Duodenal mucosa (tissue), 2 donors: Measurements from ENCODE around the gene CEND1.

Experiments
- H3K27ac ChIP-seq: one replicate; pipeline ENCODE4 v1.7.0; 2013; ENCODE audit warnings: low read depth, low read length
- H3K27me3 ChIP-seq, 2 donors: one replicate each; pipeline ENCODE4 v1.7.0; 2013; ENCODE audit warnings: low read length in 2 of 2, control low read depth in 1 of 2; ENCODE audit not compliant: insufficient read depth in 2 of 2, control insufficient read depth in 1 of 2
- H3K36me3 ChIP-seq, 2 donors: one replicate each; pipeline ENCODE4 v1.7.0; 2013; ENCODE audit warnings: low read length in 2 of 2, control low read depth in 1 of 2; ENCODE audit not compliant: insufficient read depth in 2 of 2, control insufficient read depth in 1 of 2
- H3K4me1 ChIP-seq, 2 donors: one replicate each; pipeline ENCODE4 v1.7.0; 2013; ENCODE audit warnings: low read length in 2 of 2, control low read depth in 1 of 2; ENCODE audit not compliant: insufficient read depth in 2 of 2, control insufficient read depth in 1 of 2
- H3K4me3 ChIP-seq, 2 donors: one replicate each; pipeline ENCODE4 v1.7.0; 2013; ENCODE audit warnings: low read length in 2 of 2, low read depth in 1 of 2
- H3K9ac ChIP-seq, 2 donors: one replicate each; pipeline ENCODE4 v1.7.0; 2013; ENCODE audit warnings: low read length in 2 of 2, low read depth in 1 of 2
- H3K9me3 ChIP-seq, 2 donors: one replicate each; pipeline ENCODE4 v1.7.0; 2013; ENCODE audit warnings: low read length in 2 of 2, control low read depth in 1 of 2; ENCODE audit not compliant: control insufficient read depth in 1 of 2

The CEND1 gene

GRCh38 chr11:827897-828192 is 38.0 kb upstream of the CEND1 start, which contains the start of gene CRACR2B:
CRACR2B (plus strand) TSS chr11:827919; CDS start chr11:828608, 689 bp downstream.
- no peaks in the 10 kb centered on the region for H3K9me3 ChIP-seq
- no peaks in the 10 kb centered on the region for H3K36me3 ChIP-seq
- H3K4me1 ChIP-seq = peaks cover 54 to 65% of the 10 kb centered on the region in 2 donors
- no peaks in the 10 kb centered on the region for H3K27me3 ChIP-seq
- peak within 1 kb of the TSS; percentile 80 to 83 for H3K9ac ChIP-seq
- peak within 1 kb of the TSS; percentile 65 to 67 for H3K4me3 ChIP-seq
- H3K27ac ChIP-seq = peak within 1 kb of the TSS; percentile 92

- H3K4me1 ChIP-seq = peaks cover 57 to 63% of the 10 kb centered on the region in 2 donors
- H3K9me3 ChIP-seq = no peaks in the 10 kb centered on the region
- peaks cover 0 to 3% of the 10 kb centered on the region in 2 donors for H3K36me3 ChIP-seq
- peak overlapping the region; percentile 92 for H3K27ac ChIP-seq
- H3K9ac ChIP-seq = peak overlapping the region; percentile 80 to 83
- peak overlapping the region; percentile 65 for H3K4me3 ChIP-seq
- H3K27me3 ChIP-seq = no peaks in the 10 kb centered on the region
These were observed 37.4 kb upstream of the CEND1 start for GRCh38 chr11:827146-827896.

GRCh38 chr11:826836-827145 is 36.9 kb upstream of the CEND1 start:
- Histone ChIP-seq H3K4me1 (peaks cover 57 to 61% of the 10 kb centered on the region in 2 donors), H3K9ac (peak overlapping the region; percentile 80 to 83), H3K27me3 (no peaks in the 10 kb centered on the region), H3K9me3 (no peaks in the 10 kb centered on the region), H3K4me3 (peak overlapping the region; percentile 65), H3K36me3 (peaks cover 0 to 5% of the 10 kb centered on the region in 2 donors), H3K27ac (peak overlapping the region; percentile 92)

- H3K9me3 ChIP-seq = no peaks in the 10 kb centered on the region
- peak overlapping the region in 1 of 2 donors; percentile 65 for H3K4me3 ChIP-seq
- H3K9ac ChIP-seq = peak overlapping the region in 1 of 2 donors; percentile 54
- peaks cover 0 to 5% of the 10 kb centered on the region in 2 donors for H3K36me3 ChIP-seq
- peak overlapping the region; percentile 42 for H3K27ac ChIP-seq
- no peaks in the 10 kb centered on the region for H3K27me3 ChIP-seq
- peaks cover 57 to 63% of the 10 kb centered on the region in 2 donors for H3K4me1 ChIP-seq
These were observed 36.3 kb upstream of the CEND1 start for GRCh38 chr11:826227-826621.

GRCh38 chr11:825366-826226 is 35.7 kb upstream of the CEND1 start:
- peak overlapping the region; percentile 42 for H3K27ac ChIP-seq
- H3K27me3 ChIP-seq = no peaks in the 10 kb centered on the region

GRCh38 chr11:824942-825341 is 35.1 kb upstream of the CEND1 start:
- H3K36me3 ChIP-seq = peaks cover 0 to 5% of the 10 kb centered on the region in 2 donors
- no peak overlapping the region for H3K27ac ChIP-seq
- peaks cover 59 to 61% of the 10 kb centered on the region in 2 donors for H3K4me1 ChIP-seq
- no peak overlapping the region for H3K9ac ChIP-seq
- H3K27me3 ChIP-seq = no peaks in the 10 kb centered on the region
- H3K4me3 ChIP-seq = no peak overlapping the region
- no peaks in the 10 kb centered on the region for H3K9me3 ChIP-seq

More at GRCh38 chr11:825366-826226, 35.7 kb upstream of the CEND1 start:
- Histone ChIP-seq H3K9me3 (no peaks in the 10 kb centered on the region), H3K9ac (peak overlapping the region; percentile 51 to 54), H3K4me3 (no peak overlapping the region), H3K36me3 (peaks cover 0 to 5% of the 10 kb centered on the region in 2 donors), H3K4me1 (peaks cover 59 to 63% of the 10 kb centered on the region in 2 donors)

GRCh38 chr11:824292-824880 is 34.5 kb upstream of the CEND1 start:
- peaks cover 55 to 56% of the 10 kb centered on the region in 2 donors for H3K4me1 ChIP-seq
- H3K27me3 ChIP-seq = no peaks in the 10 kb centered on the region
- no peak overlapping the region for H3K4me3 ChIP-seq
- H3K9ac ChIP-seq = no peak overlapping the region
- H3K36me3 ChIP-seq = peaks cover 0 to 5% of the 10 kb centered on the region in 2 donors
- no peaks in the 10 kb centered on the region for H3K9me3 ChIP-seq
- H3K27ac ChIP-seq = no peak overlapping the region

GRCh38 chr11:823441-824291 is 33.8 kb upstream of the CEND1 start:
- Histone ChIP-seq H3K9me3 (no peaks in the 10 kb centered on the region), H3K27ac (no peak overlapping the region), H3K4me1 (peaks cover 48 to 53% of the 10 kb centered on the region in 2 donors), H3K4me3 (no peak overlapping the region), H3K36me3 (peaks cover 0 to 5% of the 10 kb centered on the region in 2 donors), H3K27me3 (no peaks in the 10 kb centered on the region), H3K9ac (no peak overlapping the region)

GRCh38 chr11:821512-822371 is 31.9 kb upstream of the CEND1 start:
- peaks cover 0 to 5% of the 10 kb centered on the region in 2 donors for H3K36me3 ChIP-seq
- H3K27me3 ChIP-seq = no peaks in the 10 kb centered on the region
- H3K4me1 ChIP-seq = peaks cover 43 to 44% of the 10 kb centered on the region in 2 donors
- peak overlapping the region; percentile 96 for H3K27ac ChIP-seq
- H3K9ac ChIP-seq = peak overlapping the region; percentile 73 to 76
- peak overlapping the region; percentile 64 to 87 for H3K4me3 ChIP-seq
- no peaks in the 10 kb centered on the region for H3K9me3 ChIP-seq
